GM12878 (cell line): ENCODE results near the gene GDPD2. TPM values are rescaled to one million over a fixed set of nuclear protein-coding genes. Genes with fewer than 3 reads are reported as not detected.

ENCODE experiments used
- CHD1 ChIP-seq: IDR thresholded peaks from 2 replicates; pipeline ENCODE4 v1.6.1; 2012; ENCODE audit warnings: low read depth, low read length, improper control_type of control experiment
- CHD4 ChIP-seq: fragments of 200-600 bp; sonication (generic); IDR thresholded peaks from 2 replicates; pipeline ENCODE4 v1.6.1; 2016; ENCODE audit warnings: mild to moderate bottlenecking
- CREB1 ChIP-seq: IDR thresholded peaks from 2 replicates; pipeline ENCODE4 v1.6.1; 2012; ENCODE audit warnings: low read depth, mild to moderate bottlenecking, inconsistent platforms
- GABPA ChIP-seq: IDR thresholded peaks from 2 replicates; pipeline ENCODE4 v1.6.1; 2014; ENCODE audit warnings: antibody characterized with exemption, low read depth, mild to moderate bottlenecking, inconsistent platforms
- HDAC2 ChIP-seq: fragments of 200-600 bp; sonication (generic); IDR thresholded peaks from 2 replicates; pipeline ENCODE4 v1.6.1; 2017
- LARP7 ChIP-seq: fragments of 450-650 bp; IDR thresholded peaks from 2 replicates; pipeline ENCODE4 v1.6.1; 2017; ENCODE audit warnings: mild to moderate bottlenecking
- MTA3 ChIP-seq: IDR thresholded peaks from 2 replicates; pipeline ENCODE4 v1.6.1; 2012; ENCODE audit warnings: low read length, inconsistent platforms, borderline replicate concordance
- RCOR1 ChIP-seq: conservative IDR thresholded peaks from 2 replicates; pipeline ENCODE4 v1.6.1; 2012; ENCODE audit warnings: low read depth, low read length, improper control_type of control experiment
- SMC3 ChIP-seq: IDR thresholded peaks from 2 replicates; pipeline ENCODE4 v1.6.1; 2011; ENCODE audit warnings: low read length, improper control_type of control experiment, borderline replicate concordance
- SREBF1 ChIP-seq: IDR thresholded peaks from 2 replicates; pipeline ENCODE4 v1.6.1; 2012; ENCODE audit warnings: mild to moderate bottlenecking, low read length
- SREBF2 ChIP-seq: IDR thresholded peaks from 2 replicates; pipeline ENCODE4 v1.6.1; 2012; ENCODE audit warnings: mild to moderate bottlenecking, low read length
- polyA plus RNA-seq, 11 experiments: library from polyadenylated mRNA; depleted of rRNA in 4 of 11; unstranded in 6 of 11; stranded (reverse) in 5 of 11; fragments of >200 nt; fragmentation: Nextera tagmentation in 4 of 11; fragmentation: Illumina TruSeq in 1 of 11; extraction: Ambion mirVana in 4 of 11; extraction: Trizol in 1 of 11; gene quantifications; 1 replicate in 1 of 11; 2 replicates in 10 of 11; pipeline versions ENCODE4 v1.2.1 to v1.2.3, GENCODE V29; 2011 to 2016; ENCODE audit warnings: inconsistent platforms in 2 of 11, missing spikeins in 2 of 11, low read depth in 1 of 11
- total RNA-seq, 4 experiments: library from RNA; depleted of rRNA in 3 of 4; stranded (reverse); fragments of >200 nt in 3 of 4; fragmentation: Illumina TruSeq in 1 of 4; extraction: Trizol in 1 of 4; gene quantifications; 2 replicates each; pipeline versions ENCODE4 v1.2.1 to v1.2.3, GENCODE V29; 2013 to 2021
- TF ChIP-seq, protein P1 (sequence below): fragments of 450-650 bp; IDR thresholded peaks from 2 replicates; pipeline ENCODE4 v1.6.1; 2016; ENCODE audit warnings: mild to moderate bottlenecking
- TF ChIP-seq, protein P2 (sequence below): fragments of 450-650 bp; formaldehyde crosslinking; IDR thresholded peaks from 2 replicates; pipeline ENCODE4 v1.5.0; 2022; ENCODE audit warnings: mild to moderate bottlenecking, missing genetic modification characterization
- TF ChIP-seq, protein P3 (sequence below): fragments of 450-650 bp; IDR thresholded peaks from 2 replicates; pipeline ENCODE4 v1.6.1; 2017; ENCODE audit warnings: low read depth, mild to moderate bottlenecking, moderate library complexity
- TF ChIP-seq, protein P4 (sequence below): IDR thresholded peaks from 2 replicates; pipeline ENCODE4 v1.6.1; 2012; ENCODE audit warnings: mild to moderate bottlenecking, low read depth, low read length
- TF ChIP-seq, protein P5 (sequence below): fragments of 450-650 bp; IDR thresholded peaks from 2 replicates; pipeline ENCODE4 v1.6.1; 2017; ENCODE audit warnings: antibody characterized with exemption, mild to moderate bottlenecking, moderate library complexity
- TF ChIP-seq, protein P6 (sequence below): IDR thresholded peaks from 2 replicates; pipeline ENCODE4 v1.6.1; 2012; ENCODE audit warnings: low read depth, low read length, improper control_type of control experiment

The GDPD2 gene
- total and polyA plus RNA-seq, 10 of the 15 experiments (the other 5 are each of a cell fraction or from before 2014, with no cell fraction given) = 0.04 to 0.11 (median 0.09) TPM; not detected in 7

DNA sequence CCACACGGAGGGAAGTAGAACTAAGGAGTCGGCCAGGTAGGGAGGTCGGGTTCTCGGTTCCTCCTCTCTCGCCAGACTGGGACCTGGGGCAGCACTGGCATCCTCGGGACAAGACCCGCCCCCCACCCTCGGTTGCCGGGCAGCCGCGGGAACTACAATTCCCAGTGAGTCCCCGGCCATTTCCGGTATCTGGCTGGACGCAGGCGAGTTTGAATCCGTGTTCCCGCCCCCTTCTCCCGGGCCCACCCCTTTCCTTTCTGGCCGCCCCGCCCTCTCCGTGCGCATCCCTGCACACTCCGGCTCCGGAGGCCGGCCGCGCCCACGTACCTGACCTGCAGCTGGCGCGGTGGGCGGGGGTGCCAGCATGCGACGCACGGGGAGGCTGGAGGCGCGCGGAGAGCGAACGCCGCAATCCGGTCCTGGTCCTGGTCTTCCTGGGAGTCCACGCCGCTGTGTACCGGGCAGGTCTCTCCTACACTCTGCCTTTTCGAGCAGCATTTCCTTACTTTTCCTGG is 11.3 kb downstream of the GDPD2 start (continued):
- TF ChIP-seq, protein P1, sequence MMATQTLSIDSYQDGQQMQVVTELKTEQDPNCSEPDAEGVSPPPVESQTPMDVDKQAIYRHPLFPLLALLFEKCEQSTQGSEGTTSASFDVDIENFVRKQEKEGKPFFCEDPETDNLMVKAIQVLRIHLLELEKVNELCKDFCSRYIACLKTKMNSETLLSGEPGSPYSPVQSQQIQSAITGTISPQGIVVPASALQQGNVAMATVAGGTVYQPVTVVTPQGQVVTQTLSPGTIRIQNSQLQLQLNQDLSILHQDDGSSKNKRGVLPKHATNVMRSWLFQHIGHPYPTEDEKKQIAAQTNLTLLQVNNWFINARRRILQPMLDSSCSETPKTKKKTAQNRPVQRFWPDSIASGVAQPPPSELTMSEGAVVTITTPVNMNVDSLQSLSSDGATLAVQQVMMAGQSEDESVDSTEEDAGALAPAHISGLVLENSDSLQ = no peak
- TF ChIP-seq CHD4 = no peak
- TF ChIP-seq CHD1 = no peak
- TF ChIP-seq, protein P2, sequence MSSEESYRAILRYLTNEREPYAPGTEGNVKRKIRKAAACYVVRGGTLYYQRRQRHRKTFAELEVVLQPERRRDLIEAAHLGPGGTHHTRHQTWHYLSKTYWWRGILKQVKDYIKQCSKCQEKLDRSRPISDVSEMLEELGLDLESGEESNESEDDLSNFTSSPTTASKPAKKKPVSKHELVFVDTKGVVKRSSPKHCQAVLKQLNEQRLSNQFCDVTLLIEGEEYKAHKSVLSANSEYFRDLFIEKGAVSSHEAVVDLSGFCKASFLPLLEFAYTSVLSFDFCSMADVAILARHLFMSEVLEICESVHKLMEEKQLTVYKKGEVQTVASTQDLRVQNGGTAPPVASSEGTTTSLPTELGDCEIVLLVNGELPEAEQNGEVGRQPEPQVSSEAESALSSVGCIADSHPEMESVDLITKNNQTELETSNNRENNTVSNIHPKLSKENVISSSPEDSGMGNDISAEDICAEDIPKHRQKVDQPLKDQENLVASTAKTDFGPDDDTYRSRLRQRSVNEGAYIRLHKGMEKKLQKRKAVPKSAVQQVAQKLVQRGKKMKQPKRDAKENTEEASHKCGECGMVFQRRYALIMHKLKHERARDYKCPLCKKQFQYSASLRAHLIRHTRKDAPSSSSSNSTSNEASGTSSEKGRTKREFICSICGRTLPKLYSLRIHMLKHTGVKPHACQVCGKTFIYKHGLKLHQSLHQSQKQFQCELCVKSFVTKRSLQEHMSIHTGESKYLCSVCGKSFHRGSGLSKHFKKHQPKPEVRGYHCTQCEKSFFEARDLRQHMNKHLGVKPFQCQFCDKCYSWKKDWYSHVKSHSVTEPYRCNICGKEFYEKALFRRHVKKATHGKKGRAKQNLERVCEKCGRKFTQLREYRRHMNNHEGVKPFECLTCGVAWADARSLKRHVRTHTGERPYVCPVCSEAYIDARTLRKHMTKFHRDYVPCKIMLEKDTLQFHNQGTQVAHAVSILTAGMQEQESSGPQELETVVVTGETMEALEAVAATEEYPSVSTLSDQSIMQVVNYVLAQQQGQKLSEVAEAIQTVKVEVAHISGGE (CRISPR knock-in tag) = no peak
- TF ChIP-seq, protein P3, sequence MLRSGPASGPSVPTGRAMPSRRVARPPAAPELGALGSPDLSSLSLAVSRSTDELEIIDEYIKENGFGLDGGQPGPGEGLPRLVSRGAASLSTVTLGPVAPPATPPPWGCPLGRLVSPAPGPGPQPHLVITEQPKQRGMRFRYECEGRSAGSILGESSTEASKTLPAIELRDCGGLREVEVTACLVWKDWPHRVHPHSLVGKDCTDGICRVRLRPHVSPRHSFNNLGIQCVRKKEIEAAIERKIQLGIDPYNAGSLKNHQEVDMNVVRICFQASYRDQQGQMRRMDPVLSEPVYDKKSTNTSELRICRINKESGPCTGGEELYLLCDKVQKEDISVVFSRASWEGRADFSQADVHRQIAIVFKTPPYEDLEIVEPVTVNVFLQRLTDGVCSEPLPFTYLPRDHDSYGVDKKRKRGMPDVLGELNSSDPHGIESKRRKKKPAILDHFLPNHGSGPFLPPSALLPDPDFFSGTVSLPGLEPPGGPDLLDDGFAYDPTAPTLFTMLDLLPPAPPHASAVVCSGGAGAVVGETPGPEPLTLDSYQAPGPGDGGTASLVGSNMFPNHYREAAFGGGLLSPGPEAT = no peak
- TF ChIP-seq, protein P4, sequence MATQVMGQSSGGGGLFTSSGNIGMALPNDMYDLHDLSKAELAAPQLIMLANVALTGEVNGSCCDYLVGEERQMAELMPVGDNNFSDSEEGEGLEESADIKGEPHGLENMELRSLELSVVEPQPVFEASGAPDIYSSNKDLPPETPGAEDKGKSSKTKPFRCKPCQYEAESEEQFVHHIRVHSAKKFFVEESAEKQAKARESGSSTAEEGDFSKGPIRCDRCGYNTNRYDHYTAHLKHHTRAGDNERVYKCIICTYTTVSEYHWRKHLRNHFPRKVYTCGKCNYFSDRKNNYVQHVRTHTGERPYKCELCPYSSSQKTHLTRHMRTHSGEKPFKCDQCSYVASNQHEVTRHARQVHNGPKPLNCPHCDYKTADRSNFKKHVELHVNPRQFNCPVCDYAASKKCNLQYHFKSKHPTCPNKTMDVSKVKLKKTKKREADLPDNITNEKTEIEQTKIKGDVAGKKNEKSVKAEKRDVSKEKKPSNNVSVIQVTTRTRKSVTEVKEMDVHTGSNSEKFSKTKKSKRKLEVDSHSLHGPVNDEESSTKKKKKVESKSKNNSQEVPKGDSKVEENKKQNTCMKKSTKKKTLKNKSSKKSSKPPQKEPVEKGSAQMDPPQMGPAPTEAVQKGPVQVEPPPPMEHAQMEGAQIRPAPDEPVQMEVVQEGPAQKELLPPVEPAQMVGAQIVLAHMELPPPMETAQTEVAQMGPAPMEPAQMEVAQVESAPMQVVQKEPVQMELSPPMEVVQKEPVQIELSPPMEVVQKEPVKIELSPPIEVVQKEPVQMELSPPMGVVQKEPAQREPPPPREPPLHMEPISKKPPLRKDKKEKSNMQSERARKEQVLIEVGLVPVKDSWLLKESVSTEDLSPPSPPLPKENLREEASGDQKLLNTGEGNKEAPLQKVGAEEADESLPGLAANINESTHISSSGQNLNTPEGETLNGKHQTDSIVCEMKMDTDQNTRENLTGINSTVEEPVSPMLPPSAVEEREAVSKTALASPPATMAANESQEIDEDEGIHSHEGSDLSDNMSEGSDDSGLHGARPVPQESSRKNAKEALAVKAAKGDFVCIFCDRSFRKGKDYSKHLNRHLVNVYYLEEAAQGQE = no peak
- 0 out of 2 replicates have a peak, but pooled peaks have one; percentile 15 for TF ChIP-seq LARP7
- no peak for TF ChIP-seq SMC3
- peak; percentile 30; the same call in 1 of the 2 replicates for TF ChIP-seq CREB1
- TF ChIP-seq, protein P5, sequence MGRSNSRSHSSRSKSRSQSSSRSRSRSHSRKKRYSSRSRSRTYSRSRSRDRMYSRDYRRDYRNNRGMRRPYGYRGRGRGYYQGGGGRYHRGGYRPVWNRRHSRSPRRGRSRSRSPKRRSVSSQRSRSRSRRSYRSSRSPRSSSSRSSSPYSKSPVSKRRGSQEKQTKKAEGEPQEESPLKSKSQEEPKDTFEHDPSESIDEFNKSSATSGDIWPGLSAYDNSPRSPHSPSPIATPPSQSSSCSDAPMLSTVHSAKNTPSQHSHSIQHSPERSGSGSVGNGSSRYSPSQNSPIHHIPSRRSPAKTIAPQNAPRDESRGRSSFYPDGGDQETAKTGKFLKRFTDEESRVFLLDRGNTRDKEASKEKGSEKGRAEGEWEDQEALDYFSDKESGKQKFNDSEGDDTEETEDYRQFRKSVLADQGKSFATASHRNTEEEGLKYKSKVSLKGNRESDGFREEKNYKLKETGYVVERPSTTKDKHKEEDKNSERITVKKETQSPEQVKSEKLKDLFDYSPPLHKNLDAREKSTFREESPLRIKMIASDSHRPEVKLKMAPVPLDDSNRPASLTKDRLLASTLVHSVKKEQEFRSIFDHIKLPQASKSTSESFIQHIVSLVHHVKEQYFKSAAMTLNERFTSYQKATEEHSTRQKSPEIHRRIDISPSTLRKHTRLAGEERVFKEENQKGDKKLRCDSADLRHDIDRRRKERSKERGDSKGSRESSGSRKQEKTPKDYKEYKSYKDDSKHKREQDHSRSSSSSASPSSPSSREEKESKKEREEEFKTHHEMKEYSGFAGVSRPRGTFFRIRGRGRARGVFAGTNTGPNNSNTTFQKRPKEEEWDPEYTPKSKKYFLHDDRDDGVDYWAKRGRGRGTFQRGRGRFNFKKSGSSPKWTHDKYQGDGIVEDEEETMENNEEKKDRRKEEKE = no peak
- peak; percentile 77 for TF ChIP-seq GABPA
- no peak for TF ChIP-seq RCOR1
- TF ChIP-seq SREBF1 = no peak
- TF ChIP-seq MTA3 = no peak
- no peak for TF ChIP-seq HDAC2
- TF ChIP-seq, protein P6, sequence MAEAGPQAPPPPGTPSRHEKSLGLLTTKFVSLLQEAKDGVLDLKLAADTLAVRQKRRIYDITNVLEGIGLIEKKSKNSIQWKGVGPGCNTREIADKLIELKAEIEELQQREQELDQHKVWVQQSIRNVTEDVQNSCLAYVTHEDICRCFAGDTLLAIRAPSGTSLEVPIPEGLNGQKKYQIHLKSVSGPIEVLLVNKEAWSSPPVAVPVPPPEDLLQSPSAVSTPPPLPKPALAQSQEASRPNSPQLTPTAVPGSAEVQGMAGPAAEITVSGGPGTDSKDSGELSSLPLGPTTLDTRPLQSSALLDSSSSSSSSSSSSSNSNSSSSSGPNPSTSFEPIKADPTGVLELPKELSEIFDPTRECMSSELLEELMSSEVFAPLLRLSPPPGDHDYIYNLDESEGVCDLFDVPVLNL = 0 out of 2 replicates have a peak, but pooled peaks have one; percentile 33
- TF ChIP-seq SREBF2 = no peak
